ENCODE data around the gene RESP18.

DNA sequence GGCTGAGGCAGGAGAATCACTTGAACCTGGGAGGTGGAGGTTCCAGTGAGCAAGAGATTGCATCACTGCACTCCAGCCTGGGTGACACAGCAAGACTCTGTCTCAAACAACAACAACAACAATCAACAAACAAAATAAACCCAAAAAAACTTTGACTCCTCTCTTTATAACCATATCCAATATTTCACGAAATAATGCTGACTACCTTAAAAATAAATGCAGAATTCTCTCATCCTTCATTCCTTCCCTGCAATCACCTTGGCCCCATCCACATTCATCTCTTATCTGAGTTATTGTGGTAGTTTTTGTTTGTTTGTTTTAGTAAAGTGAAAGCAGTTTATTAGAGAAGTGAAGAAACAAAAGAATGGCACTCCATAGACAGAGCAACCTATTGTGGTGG lies 26.5 kb downstream of the RESP18 start:
- no peak for TF ChIP-seq GATA2 (IDR thresholded peaks at IDR 0.05; ENCODE audit: low read depth, low read length)
- TF ChIP-seq GATA3 (IDR thresholded peaks at IDR 0.05; ENCODE audit: low read depth, low read length): no peak

Data from SH-SY5Y (cell line).